Measurements from ENCODE around the gene CD79B. TPM values are rescaled to one million over a fixed set of nuclear protein-coding genes. Genes with fewer than 3 reads are reported as not detected.

Gene CD79B
- total and polyA plus RNA-seq, 2 of the 13 experiments (the other 11 are each of a cell fraction or from before 2014, with no cell fraction given): not detected

DNA sequence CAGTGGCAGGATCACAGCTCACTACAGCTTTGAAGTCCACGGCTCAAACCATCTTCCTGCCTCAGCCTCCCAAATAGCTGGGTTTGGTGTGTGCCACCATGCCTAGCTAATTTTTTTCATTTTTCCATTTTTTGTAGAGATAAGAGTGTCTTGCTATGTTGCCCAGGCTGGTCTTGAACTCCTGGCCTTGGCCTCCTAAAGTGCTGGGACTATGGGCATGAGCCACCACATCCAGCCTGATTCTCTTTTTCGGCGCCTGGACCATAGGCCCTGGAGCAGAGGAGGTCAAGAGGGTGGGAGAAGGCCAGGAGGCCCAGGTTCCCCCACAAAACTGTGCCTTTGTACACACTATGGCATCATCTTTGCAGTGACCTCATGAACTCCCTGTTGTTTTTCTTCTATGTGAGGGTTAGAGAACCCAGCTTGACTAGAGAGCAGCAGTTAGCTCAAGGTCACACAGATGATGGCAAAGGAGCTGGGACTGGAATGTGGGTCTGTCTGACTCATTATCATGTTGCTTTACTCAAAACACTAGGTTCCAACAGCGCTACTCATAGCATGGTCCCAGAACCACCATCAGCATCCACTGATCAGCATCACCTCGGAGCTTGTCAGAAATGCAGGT is 24.3 kb upstream of the CD79B start (continued):
- TF ChIP-seq, protein P1, sequence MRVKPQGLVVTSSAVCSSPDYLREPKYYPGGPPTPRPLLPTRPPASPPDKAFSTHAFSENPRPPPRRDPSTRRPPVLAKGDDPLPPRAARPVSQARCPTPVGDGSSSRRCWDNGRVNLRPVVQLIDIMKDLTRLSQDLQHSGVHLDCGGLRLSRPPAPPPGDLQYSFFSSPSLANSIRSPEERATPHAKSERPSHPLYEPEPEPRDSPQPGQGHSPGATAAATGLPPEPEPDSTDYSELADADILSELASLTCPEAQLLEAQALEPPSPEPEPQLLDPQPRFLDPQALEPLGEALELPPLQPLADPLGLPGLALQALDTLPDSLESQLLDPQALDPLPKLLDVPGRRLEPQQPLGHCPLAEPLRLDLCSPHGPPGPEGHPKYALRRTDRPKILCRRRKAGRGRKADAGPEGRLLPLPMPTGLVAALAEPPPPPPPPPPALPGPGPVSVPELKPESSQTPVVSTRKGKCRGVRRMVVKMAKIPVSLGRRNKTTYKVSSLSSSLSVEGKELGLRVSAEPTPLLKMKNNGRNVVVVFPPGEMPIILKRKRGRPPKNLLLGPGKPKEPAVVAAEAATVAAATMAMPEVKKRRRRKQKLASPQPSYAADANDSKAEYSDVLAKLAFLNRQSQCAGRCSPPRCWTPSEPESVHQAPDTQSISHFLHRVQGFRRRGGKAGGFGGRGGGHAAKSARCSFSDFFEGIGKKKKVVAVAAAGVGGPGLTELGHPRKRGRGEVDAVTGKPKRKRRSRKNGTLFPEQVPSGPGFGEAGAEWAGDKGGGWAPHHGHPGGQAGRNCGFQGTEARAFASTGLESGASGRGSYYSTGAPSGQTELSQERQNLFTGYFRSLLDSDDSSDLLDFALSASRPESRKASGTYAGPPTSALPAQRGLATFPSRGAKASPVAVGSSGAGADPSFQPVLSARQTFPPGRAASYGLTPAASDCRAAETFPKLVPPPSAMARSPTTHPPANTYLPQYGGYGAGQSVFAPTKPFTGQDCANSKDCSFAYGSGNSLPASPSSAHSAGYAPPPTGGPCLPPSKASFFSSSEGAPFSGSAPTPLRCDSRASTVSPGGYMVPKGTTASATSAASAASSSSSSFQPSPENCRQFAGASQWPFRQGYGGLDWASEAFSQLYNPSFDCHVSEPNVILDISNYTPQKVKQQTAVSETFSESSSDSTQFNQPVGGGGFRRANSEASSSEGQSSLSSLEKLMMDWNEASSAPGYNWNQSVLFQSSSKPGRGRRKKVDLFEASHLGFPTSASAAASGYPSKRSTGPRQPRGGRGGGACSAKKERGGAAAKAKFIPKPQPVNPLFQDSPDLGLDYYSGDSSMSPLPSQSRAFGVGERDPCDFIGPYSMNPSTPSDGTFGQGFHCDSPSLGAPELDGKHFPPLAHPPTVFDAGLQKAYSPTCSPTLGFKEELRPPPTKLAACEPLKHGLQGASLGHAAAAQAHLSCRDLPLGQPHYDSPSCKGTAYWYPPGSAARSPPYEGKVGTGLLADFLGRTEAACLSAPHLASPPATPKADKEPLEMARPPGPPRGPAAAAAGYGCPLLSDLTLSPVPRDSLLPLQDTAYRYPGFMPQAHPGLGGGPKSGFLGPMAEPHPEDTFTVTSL (CRISPR knock-in tag; IDR thresholded peaks at IDR 0.05; ENCODE audit: borderline replicate concordance): peak; percentile 59; the same call in 1 of the 2 replicates
- TF ChIP-seq, protein P2, sequence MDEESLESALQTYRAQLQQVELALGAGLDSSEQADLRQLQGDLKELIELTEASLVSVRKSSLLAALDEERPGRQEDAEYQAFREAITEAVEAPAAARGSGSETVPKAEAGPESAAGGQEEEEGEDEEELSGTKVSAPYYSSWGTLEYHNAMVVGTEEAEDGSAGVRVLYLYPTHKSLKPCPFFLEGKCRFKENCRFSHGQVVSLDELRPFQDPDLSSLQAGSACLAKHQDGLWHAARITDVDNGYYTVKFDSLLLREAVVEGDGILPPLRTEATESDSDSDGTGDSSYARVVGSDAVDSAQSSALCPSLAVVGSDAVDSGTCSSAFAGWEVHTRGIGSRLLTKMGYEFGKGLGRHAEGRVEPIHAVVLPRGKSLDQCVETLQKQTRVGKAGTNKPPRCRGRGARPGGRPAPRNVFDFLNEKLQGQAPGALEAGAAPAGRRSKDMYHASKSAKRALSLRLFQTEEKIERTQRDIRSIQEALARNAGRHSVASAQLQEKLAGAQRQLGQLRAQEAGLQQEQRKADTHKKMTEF (CRISPR knock-in tag; IDR thresholded peaks at IDR 0.05): peak; percentile 56; the same call in 1 of the 2 replicates
- peak; percentile 57; the same call in 1 of the 2 replicates for TF ChIP-seq ZNF878 (CRISPR knock-in tag; IDR thresholded peaks at IDR 0.05)
- peak; percentile 89; the same call in 1 of the 2 replicates for TF ChIP-seq HMG20A (CRISPR knock-in tag; IDR thresholded peaks at IDR 0.05; ENCODE audit: borderline replicate concordance)
- TF ChIP-seq EEA1 (CRISPR knock-in tag; IDR thresholded peaks at IDR 0.05; ENCODE audit: borderline replicate concordance): no peak
- TF ChIP-seq HDAC1 (CRISPR knock-in tag; IDR thresholded peaks at IDR 0.05): peak; percentile 59; the same call in 1 of the 2 replicates
- TF ChIP-seq NRL (CRISPR knock-in tag; IDR thresholded peaks at IDR 0.05; ENCODE audit: borderline replicate concordance): no peak
- 0 out of 2 replicates have a peak, but pooled peaks have one; percentile 58 for TF ChIP-seq IRF2 (CRISPR knock-in tag; IDR thresholded peaks at IDR 0.05)
- TF ChIP-seq RXRA (CRISPR knock-in tag; IDR thresholded peaks at IDR 0.05): peak; percentile 74; the same call in 1 of the 2 replicates
- no peak for TF ChIP-seq ETV6 (CRISPR knock-in tag; conservative IDR thresholded peaks at IDR 0.05)
- TF ChIP-seq NONO (IDR thresholded peaks at IDR 0.05): no peak
- TF ChIP-seq NONO (CRISPR knock-in tag; conservative IDR thresholded peaks at IDR 0.05): no peak
- TF ChIP-seq, protein P3, sequence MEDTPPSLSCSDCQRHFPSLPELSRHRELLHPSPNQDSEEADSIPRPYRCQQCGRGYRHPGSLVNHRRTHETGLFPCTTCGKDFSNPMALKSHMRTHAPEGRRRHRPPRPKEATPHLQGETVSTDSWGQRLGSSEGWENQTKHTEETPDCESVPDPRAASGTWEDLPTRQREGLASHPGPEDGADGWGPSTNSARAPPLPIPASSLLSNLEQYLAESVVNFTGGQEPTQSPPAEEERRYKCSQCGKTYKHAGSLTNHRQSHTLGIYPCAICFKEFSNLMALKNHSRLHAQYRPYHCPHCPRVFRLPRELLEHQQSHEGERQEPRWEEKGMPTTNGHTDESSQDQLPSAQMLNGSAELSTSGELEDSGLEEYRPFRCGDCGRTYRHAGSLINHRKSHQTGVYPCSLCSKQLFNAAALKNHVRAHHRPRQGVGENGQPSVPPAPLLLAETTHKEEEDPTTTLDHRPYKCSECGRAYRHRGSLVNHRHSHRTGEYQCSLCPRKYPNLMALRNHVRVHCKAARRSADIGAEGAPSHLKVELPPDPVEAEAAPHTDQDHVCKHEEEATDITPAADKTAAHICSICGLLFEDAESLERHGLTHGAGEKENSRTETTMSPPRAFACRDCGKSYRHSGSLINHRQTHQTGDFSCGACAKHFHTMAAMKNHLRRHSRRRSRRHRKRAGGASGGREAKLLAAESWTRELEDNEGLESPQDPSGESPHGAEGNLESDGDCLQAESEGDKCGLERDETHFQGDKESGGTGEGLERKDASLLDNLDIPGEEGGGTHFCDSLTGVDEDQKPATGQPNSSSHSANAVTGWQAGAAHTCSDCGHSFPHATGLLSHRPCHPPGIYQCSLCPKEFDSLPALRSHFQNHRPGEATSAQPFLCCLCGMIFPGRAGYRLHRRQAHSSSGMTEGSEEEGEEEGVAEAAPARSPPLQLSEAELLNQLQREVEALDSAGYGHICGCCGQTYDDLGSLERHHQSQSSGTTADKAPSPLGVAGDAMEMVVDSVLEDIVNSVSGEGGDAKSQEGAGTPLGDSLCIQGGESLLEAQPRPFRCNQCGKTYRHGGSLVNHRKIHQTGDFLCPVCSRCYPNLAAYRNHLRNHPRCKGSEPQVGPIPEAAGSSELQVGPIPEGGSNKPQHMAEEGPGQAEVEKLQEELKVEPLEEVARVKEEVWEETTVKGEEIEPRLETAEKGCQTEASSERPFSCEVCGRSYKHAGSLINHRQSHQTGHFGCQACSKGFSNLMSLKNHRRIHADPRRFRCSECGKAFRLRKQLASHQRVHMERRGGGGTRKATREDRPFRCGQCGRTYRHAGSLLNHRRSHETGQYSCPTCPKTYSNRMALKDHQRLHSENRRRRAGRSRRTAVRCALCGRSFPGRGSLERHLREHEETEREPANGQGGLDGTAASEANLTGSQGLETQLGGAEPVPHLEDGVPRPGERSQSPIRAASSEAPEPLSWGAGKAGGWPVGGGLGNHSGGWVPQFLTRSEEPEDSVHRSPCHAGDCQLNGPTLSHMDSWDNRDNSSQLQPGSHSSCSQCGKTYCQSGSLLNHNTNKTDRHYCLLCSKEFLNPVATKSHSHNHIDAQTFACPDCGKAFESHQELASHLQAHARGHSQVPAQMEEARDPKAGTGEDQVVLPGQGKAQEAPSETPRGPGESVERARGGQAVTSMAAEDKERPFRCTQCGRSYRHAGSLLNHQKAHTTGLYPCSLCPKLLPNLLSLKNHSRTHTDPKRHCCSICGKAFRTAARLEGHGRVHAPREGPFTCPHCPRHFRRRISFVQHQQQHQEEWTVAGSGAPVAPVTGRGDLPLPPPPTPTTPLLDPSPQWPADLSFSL (CRISPR knock-in tag; IDR thresholded peaks at IDR 0.05): no peak
- TF ChIP-seq ZNF605 (CRISPR knock-in tag; IDR thresholded peaks at IDR 0.05): peak; percentile 75; the same call in 1 of the 2 replicates
- TF ChIP-seq ZBTB21 (CRISPR knock-in tag; IDR thresholded peaks at IDR 0.05): peak; percentile 76
- peak; percentile 97 for TF ChIP-seq RARA (CRISPR knock-in tag; IDR thresholded peaks at IDR 0.05)
- peak; percentile 52; the same call in 1 of the 2 replicates for TF ChIP-seq ESRRA (CRISPR knock-in tag; IDR thresholded peaks at IDR 0.05; ENCODE audit: low read depth)
